ENCODE results near the gene KLHDC4.

The KLHDC4 gene

DNA sequence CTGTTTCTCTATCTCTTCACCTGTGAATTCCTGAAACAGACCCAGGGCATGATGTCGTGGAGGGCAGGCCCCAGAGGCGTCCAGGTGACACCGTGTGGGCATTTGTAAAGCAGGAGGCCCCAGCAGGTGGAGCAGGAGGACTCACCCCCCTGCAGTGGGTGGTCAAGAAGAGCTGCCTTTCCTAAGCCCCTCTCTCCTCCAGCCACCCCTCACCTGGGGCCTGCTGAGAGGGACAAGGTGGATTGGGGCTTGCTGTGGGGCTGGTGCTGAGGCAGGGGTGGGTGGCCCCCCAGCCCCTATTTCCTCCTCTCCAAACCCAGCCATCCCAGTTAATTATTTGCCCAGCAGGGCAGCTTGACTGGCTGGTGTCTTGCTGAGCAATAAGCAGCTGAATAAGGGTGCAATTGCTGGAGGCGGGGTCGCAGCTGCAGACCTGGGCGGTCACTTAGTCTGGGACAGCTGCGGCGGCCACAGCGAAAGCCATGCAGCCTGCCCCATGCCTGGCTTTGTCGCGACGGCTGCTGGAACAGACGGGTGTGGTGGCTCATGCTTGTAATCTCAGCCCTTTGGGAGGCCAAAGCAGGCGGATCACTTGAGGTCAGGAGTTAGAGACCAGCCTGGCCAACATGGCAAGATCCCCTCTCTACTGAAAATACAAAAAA is 107.1 kb downstream of the KLHDC4 start:
- peaks cover 8% of the 10 kb centered on the region; the same call in 1 of the 2 replicates for H3K4me1 ChIP-seq (ENCODE audit: control insufficient read depth, insufficient read depth, low read length)
- H3K4me3 ChIP-seq (ENCODE audit: low read length): no peak overlapping the region
- no peaks in the 10 kb centered on the region for H3K27me3 ChIP-seq (ENCODE audit: control insufficient read depth, insufficient read depth, low read length)
- no peak overlapping the region for H3K27ac ChIP-seq (ENCODE audit: low read length)
- WGBS (ENCODE audit: insufficient coverage, insufficient read length): no CpG with 5 or more reads among the region's 14 CpGs
- H3K9me3 ChIP-seq (ENCODE audit: control insufficient read depth, insufficient read depth, low read length): no peaks in the 10 kb centered on the region
- H3K36me3 ChIP-seq (ENCODE audit: control insufficient read depth, insufficient read depth, low read length): no peaks in the 10 kb centered on the region
- DNase-seq (ENCODE audit: low read depth, low spot score): no peak

All from iPS DF 6.9 (cell line).